Tibial nerve (tissue), 4 donors: ENCODE data around the gene TLR2.

Experiments used
- CTCF ChIP-seq, 5 experiments: fragments of 200-600 bp in 3 of 5; fragments of 450-650 bp in 2 of 5; sonication (generic) in 3 of 5; IDR thresholded peaks; one replicate each; pipeline ENCODE4 v1.5.1; 2016 to 2019; ENCODE audit warnings: antibody characterized with exemption in 5 of 5, mild to moderate bottlenecking in 3 of 5, moderate library complexity in 2 of 5
- EP300 ChIP-seq, 2 donors: sonication (generic); formaldehyde crosslinking; IDR thresholded peaks; one replicate each; pipeline ENCODE4 v1.6.1; 2017; ENCODE audit warnings: antibody characterized with exemption in 2 of 2, mild to moderate bottlenecking in 1 of 2
- POLR2A ChIP-seq, 2 donors: fragments of 450-650 bp; IDR thresholded peaks; one replicate each; pipeline ENCODE4 v1.6.1; 2017; ENCODE audit warnings: antibody characterized with exemption in 2 of 2, mild to moderate bottlenecking in 2 of 2, moderate library complexity in 2 of 2

GRCh38 chr4:153647975-153648374, 36.1 kb upstream of the TLR2 start:
- TF ChIP-seq CTCF (IDR thresholded peaks at IDR 0.05) (no peak), POLR2A (IDR thresholded peaks at IDR 0.05) (no peak), EP300 (IDR thresholded peaks at IDR 0.05) (no peak)
